Adrenal gland (tissue), 5 donors: Measurements from ENCODE around the gene SNAPC5.
"Not testable (repeated sequence)": the region's sequence is repeated elsewhere in the genome, so short reads cannot be mapped to it uniquely, and the experiment has no call there.

Source experiments
- CTCF ChIP-seq, 6 experiments: fragments of 450-650 bp in 4 of 6; fragments of 200-600 bp in 2 of 6; sonication (generic) in 1 of 6; IDR thresholded peaks; 1 replicate in 5 of 6; 2 replicates in 1 of 6; pipeline versions ENCODE4 v1.5.1 to v1.8.0; 2016 to 2021; ENCODE audit warnings: antibody characterized with exemption in 6 of 6, mild to moderate bottlenecking in 2 of 6, moderate library complexity in 1 of 6
- POLR2A ChIP-seq, 2 donors: fragments of 450-650 bp; IDR thresholded peaks; one replicate each; pipeline ENCODE4 v1.6.1; 2017; ENCODE audit warnings: antibody characterized with exemption in 2 of 2, mild to moderate bottlenecking in 2 of 2, moderate library complexity in 1 of 2
- donor health status: DM: no; HTN: no; CAD: no.

GRCh38 chr15:66461294-66461693 is 36.3 kb downstream of the SNAPC5 start:
- not testable (repeated sequence) for TF ChIP-seq CTCF, POLR2A (IDR thresholded peaks at IDR 0.05)
